Activated B cell treated with CpG ODN at 0.5 μM for 24 hours (primary cell): ENCODE measurements around the gene S100A5. TPM values are rescaled to one million over a fixed set of nuclear protein-coding genes. Genes with fewer than 3 reads are reported as not detected.

Experiments used
- ATAC-seq: fragments of 200-7000 bp; cut with Tn5 transposase; one replicate; pipeline ENCODE4 v1.10.0; 2021; ENCODE audit warnings: low read depth, mild to moderate bottlenecking, moderate library complexity
- CTCF ChIA-PET: fragments of 350-600 bp; sonication (Branson Sonifier 250); formaldehyde crosslinking; loops from one replicate; lab custom pipeline; 2021; ENCODE audit warnings: antibody characterized with exemption; lab: Charles Lee
- POLR2A ChIA-PET: fragments of 350-600 bp; sonication (Branson Sonifier 250); formaldehyde crosslinking; loops from one replicate; lab custom pipeline; 2021; ENCODE audit warnings: antibody characterized with exemption; lab: Charles Lee
- DNase-seq: peaks from one replicate; pipeline ENCODE4 v3.0.0; 2022
- H3K27ac Mint-ChIP-seq: one replicate; pipeline ENCODE4 v1.8.0; 2020; ENCODE audit warnings: mixed read lengths
- H3K27me3 Mint-ChIP-seq: one replicate; pipeline ENCODE4 v1.8.0; 2021; ENCODE audit warnings: mixed read lengths
- H3K36me3 Mint-ChIP-seq: one replicate; pipeline ENCODE4 v1.8.0; 2021; ENCODE audit warnings: low read depth, mixed read lengths
- H3K4me1 Mint-ChIP-seq: one replicate; pipeline ENCODE4 v1.8.0; 2021; ENCODE audit warnings: mixed read lengths
- H3K4me3 Mint-ChIP-seq: one replicate; pipeline ENCODE4 v1.8.0; 2020; ENCODE audit warnings: mild to moderate bottlenecking, mixed read lengths
- H3K9me3 Mint-ChIP-seq: one replicate; pipeline ENCODE4 v1.8.0; 2020; ENCODE audit warnings: mixed read lengths
- CTCF ChIP-seq: fragments of 200-600 bp; IDR thresholded peaks from one replicate; pipeline ENCODE4 v1.8.0; 2022; ENCODE audit warnings: antibody characterized with exemption, mild to moderate bottlenecking
- intact Hi-C: fragments of 100-400 bp; cut with micrococcal nuclease; formaldehyde crosslinking; loops from one replicate; pipeline ENCODE4 v1.15.1; 2024
- total RNA-seq: library from RNA; stranded (reverse); gene quantifications from 2 replicates; pipeline ENCODE4 v1.2.3, GENCODE V29; 2022

The S100A5 gene
- total RNA-seq, 1 donor from 2014 or later: 0.51 TPM

GRCh38 chr1:153547560-153548551, 7.1 kb upstream of the S100A5 start:
- DNase-seq: no peak
- no peak for ATAC-seq
- POLR2A ChIA-PET: interaction anchor here (4.1 kb wide), 1 partner anchor 13 kb away, joined by 101 read pairs; the partner anchor contains the start of gene S100A6
- peaks cover 23% of the 10 kb centered on the region for H3K36me3 Mint-ChIP-seq
- CTCF ChIA-PET: no interaction called here
- peaks cover 5% of the 10 kb centered on the region for H3K27me3 Mint-ChIP-seq
- H3K4me3 Mint-ChIP-seq: no peak overlapping the region
- intact Hi-C loops: no loop called here
- peaks cover 35% of the 10 kb centered on the region for H3K4me1 Mint-ChIP-seq
- no peak for TF ChIP-seq CTCF
- no peak overlapping the region for H3K27ac Mint-ChIP-seq
- no peaks in the 10 kb centered on the region for H3K9me3 Mint-ChIP-seq

- Mint-ChIP-seq H3K27me3 (peaks cover 5% of the 10 kb centered on the region), H3K4me1 (peaks cover 41% of the 10 kb centered on the region), H3K27ac (peak overlapping the region; percentile 97), H3K36me3 (peaks cover 24% of the 10 kb centered on the region), H3K9me3 (no peaks in the 10 kb centered on the region), H3K4me3 (no peak overlapping the region)
- intact Hi-C loops: no loop called here
- POLR2A ChIA-PET: interaction anchor here (2.2 to 5.0 kb wide), 4 partner anchors 8 to 87 kb away, joined by 10 to 101 read pairs (median 40); partner anchors contain the start of genes CHTOP, S100A2 and S100A6
- no peak for DNase-seq
- CTCF ChIA-PET: interaction anchor here (1.1 to 2.6 kb wide), 3 partner anchors 15 to 36 kb away, joined by 3 to 22 read pairs (median 3); no protein-coding TSS in a partner anchor
- no peak for TF ChIP-seq CTCF
- no peak for ATAC-seq
These were observed 6.2 kb upstream of the S100A5 start for GRCh38 chr1:153546796-153547559.

- peaks cover 47% of the 10 kb centered on the region for H3K4me1 Mint-ChIP-seq
- no peaks in the 10 kb centered on the region for H3K9me3 Mint-ChIP-seq
- H3K27me3 Mint-ChIP-seq: peaks cover 5% of the 10 kb centered on the region
- peak overlapping the region; percentile 97 for H3K27ac Mint-ChIP-seq
- H3K36me3 Mint-ChIP-seq: peaks cover 24% of the 10 kb centered on the region
- no peak for TF ChIP-seq CTCF
- no peak for DNase-seq
- H3K4me3 Mint-ChIP-seq: peak overlapping the region; percentile 95
- intact Hi-C loops: no loop called here
- CTCF ChIA-PET: interaction anchor here (1.1 to 2.6 kb wide), 4 partner anchors 15 to 36 kb away, joined by 3 to 22 read pairs (median 6); no protein-coding TSS in a partner anchor
- no peak for ATAC-seq
- POLR2A ChIA-PET: interaction anchor here (1.5 to 5.0 kb wide), 6 partner anchors 8 to 88 kb away, joined by 3 to 101 read pairs (median 20); partner anchors contain the start of genes CHTOP, S100A2 and S100A6
These were observed 5.6 kb upstream of the S100A5 start for GRCh38 chr1:153546371-153546770.

GRCh38 chr1:153545067-153546055, 4.6 kb upstream of the S100A5 start, which contains the start of gene S100A4:
S100A4 (minus strand) TSS chr1:153545806; CDS start chr1:153544794, 1,012 bp downstream.
- CTCF ChIA-PET: interaction anchor here (1.0 to 2.6 kb wide), 11 partner anchors 10 to 35 kb away, joined by 3 to 22 read pairs (median 7); partner anchors contain the start of gene S100A6
- Mint-ChIP-seq H3K27ac (peak within 1 kb of the TSS; percentile 97), H3K4me3 (peak within 1 kb of the TSS; percentile 95), H3K9me3 (no peaks in the 10 kb centered on the region), H3K36me3 (peaks cover 24% of the 10 kb centered on the region), H3K4me1 (peaks cover 58% of the 10 kb centered on the region), H3K27me3 (peaks cover 2% of the 10 kb centered on the region)
- POLR2A ChIA-PET: interaction anchor here (0.6 to 5.0 kb wide), 13 partner anchors 9 to 187 kb away, joined by 3 to 101 read pairs (median 5); partner anchors contain the start of genes CHTOP, INTS3, S100A2 and S100A6
- intact Hi-C loops: loop anchor here (1.0 kb wide), 2 partner anchors 9 to 21 kb away; no protein-coding TSS in a partner anchor
- DNase-seq (peak; percentile 56), ATAC-seq (peak; percentile 78)
- TF ChIP-seq CTCF: no peak
